Suprapubic skin (tissue), 4 donors: Measurements from ENCODE around the gene ACTR6. TPM values are rescaled to one million over a fixed set of nuclear protein-coding genes. Genes with fewer than 3 reads are reported as not detected.

Experiments
- DNase-seq, 2 donors: peaks; one replicate each; pipeline ENCODE4 v3.0.0-alpha.2; 2019; ENCODE audit warnings: low spot score in 2 of 2
- H3K27ac ChIP-seq: fragments of 200-600 bp; sonication (generic); one replicate; pipeline ENCODE4 v1.5.1; 2019
- H3K27me3 ChIP-seq: fragments of 200-600 bp; sonication (generic); one replicate; pipeline ENCODE4 v1.5.1; 2019
- H3K36me3 ChIP-seq: fragments of 200-600 bp; sonication (generic); one replicate; pipeline ENCODE4 v1.5.1; 2019
- H3K4me1 ChIP-seq: fragments of 200-600 bp; sonication (generic); one replicate; pipeline ENCODE4 v1.5.1; 2019
- H3K4me3 ChIP-seq: fragments of 200-600 bp; sonication (generic); one replicate; pipeline ENCODE4 v1.5.1; 2019; ENCODE audit warnings: mild to moderate bottlenecking
- H3K9me3 ChIP-seq: fragments of 200-600 bp; sonication (generic); one replicate; pipeline ENCODE4 v1.5.1; 2019
- EP300 ChIP-seq: sonication (generic); formaldehyde crosslinking; IDR thresholded peaks from one replicate; pipeline ENCODE4 v1.6.1; 2017; ENCODE audit warnings: antibody characterized with exemption
- POLR2A ChIP-seq, 2 donors: fragments of 450-650 bp; IDR thresholded peaks; one replicate each; pipeline ENCODE4 v1.6.1; 2017; ENCODE audit warnings: antibody characterized with exemption in 2 of 2, mild to moderate bottlenecking in 2 of 2, moderate library complexity in 2 of 2
- POLR2AphosphoS5 ChIP-seq, 3 donors: sonication (generic); formaldehyde crosslinking; IDR thresholded peaks; one replicate each; pipeline ENCODE4 v1.6.1; 2017; ENCODE audit warnings: antibody characterized with exemption in 3 of 3
- WGBS: methylation state at CpG from one replicate; pipeline ENCODE4 v1.1.5; 2018; 5-methylcytosine and 5-hydroxymethylcytosine counted together
- total RNA-seq, 4 donors: library from RNA; depleted of rRNA; stranded (reverse); fragments of >200 nt; gene quantifications; one replicate each; pipeline ENCODE4 v1.1.0, GENCODE V29; 2016
- TF ChIP-seq, protein P1 (sequence below), 2 donors: fragments of 200-600 bp in 1 of 2; fragments of 450-650 bp in 1 of 2; sonication (generic) in 1 of 2; IDR thresholded peaks; one replicate each; pipeline ENCODE4 v1.5.1; 2016 to 2019; ENCODE audit warnings: antibody characterized with exemption in 2 of 2, mild to moderate bottlenecking in 1 of 2, moderate library complexity in 1 of 2

Gene ACTR6
- total RNA-seq, 4 donors from 2014 or later: 10.6 to 36.6 (median 11.7) TPM

DNA sequence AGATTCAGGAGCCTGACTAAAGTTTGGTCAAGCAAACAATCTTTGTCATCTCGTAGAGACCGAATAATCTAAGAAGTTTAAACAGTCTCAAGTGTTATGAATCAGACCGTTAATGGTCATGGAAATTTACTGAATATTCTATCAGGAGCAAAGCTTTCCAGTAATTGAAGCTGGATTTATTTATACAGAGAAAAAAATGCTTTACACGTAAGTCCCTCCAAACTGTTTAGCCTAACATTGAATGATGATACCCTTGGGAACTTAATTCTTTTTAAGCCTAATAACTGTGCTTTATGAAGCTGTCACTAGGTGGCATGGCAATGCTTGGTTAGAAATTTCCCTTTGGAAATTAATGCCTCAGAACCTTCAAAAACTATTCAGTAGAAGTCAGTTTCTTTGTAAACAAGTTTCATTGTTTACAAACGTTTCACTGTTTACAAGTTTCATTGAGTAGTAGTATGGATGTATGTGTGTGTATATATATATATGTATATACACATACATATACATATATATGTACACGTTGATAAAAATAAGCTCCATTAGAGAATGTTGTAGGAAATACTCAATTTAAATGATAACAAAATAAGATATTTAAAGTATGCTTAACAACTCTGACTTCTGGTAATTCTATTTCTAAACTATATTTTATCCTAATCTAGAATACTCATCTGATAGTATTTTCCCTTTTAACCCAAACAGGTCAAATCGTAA lies 34.1 kb downstream of the ACTR6 start:
- peaks cover 13% of the 10 kb centered on the region for H3K4me1 ChIP-seq
- TF ChIP-seq POLR2A (IDR thresholded peaks at IDR 0.05): no peak
- TF ChIP-seq, protein P1, sequence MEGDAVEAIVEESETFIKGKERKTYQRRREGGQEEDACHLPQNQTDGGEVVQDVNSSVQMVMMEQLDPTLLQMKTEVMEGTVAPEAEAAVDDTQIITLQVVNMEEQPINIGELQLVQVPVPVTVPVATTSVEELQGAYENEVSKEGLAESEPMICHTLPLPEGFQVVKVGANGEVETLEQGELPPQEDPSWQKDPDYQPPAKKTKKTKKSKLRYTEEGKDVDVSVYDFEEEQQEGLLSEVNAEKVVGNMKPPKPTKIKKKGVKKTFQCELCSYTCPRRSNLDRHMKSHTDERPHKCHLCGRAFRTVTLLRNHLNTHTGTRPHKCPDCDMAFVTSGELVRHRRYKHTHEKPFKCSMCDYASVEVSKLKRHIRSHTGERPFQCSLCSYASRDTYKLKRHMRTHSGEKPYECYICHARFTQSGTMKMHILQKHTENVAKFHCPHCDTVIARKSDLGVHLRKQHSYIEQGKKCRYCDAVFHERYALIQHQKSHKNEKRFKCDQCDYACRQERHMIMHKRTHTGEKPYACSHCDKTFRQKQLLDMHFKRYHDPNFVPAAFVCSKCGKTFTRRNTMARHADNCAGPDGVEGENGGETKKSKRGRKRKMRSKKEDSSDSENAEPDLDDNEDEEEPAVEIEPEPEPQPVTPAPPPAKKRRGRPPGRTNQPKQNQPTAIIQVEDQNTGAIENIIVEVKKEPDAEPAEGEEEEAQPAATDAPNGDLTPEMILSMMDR (IDR thresholded peaks at IDR 0.05): peak in 1 of 2 donors; percentile 67
- H3K27me3 ChIP-seq: no peaks in the 10 kb centered on the region
- no peaks in the 10 kb centered on the region for H3K36me3 ChIP-seq
- DNase-seq: no peak
- no peak overlapping the region for H3K4me3 ChIP-seq
- H3K9me3 ChIP-seq: no peaks in the 10 kb centered on the region
- 36% methylated on average over 7 of the region's 7 CpGs for WGBS
- H3K27ac ChIP-seq: peak overlapping the region; percentile 55

DNA sequence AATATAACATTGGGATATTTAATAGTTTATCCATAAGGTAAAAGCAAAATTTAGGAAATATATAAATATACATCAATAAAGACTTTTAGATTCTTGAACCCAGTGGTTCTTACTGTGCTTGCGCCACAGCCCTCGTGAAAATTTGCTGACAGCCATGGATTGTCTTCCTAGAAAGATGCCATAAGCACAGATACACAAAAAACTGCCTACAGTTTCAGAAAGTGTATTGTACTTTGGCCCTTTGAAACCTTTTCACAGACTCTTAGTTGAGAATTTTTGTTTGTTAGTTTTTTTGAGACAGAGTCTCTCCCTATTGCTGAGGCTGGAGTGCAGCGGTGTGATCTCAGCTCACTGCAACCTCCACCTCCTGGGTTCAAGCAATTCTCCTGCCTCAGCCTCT lies 38.2 kb downstream of the ACTR6 start:
- no peaks in the 10 kb centered on the region for H3K9me3 ChIP-seq
- no peaks in the 10 kb centered on the region for H3K36me3 ChIP-seq
- no peak overlapping the region for H3K27ac ChIP-seq
- WGBS: 99% methylated on average over 3 of the region's 3 CpGs
- H3K4me3 ChIP-seq: no peak overlapping the region
- no peaks in the 10 kb centered on the region for H3K27me3 ChIP-seq
- TF ChIP-seq EP300: no peak
- TF ChIP-seq POLR2AphosphoS5 (IDR thresholded peaks at IDR 0.05): no peak
- TF ChIP-seq, protein P1 (IDR thresholded peaks at IDR 0.05): no peak
- no peak for TF ChIP-seq POLR2A (IDR thresholded peaks at IDR 0.05)
- peaks cover 8% of the 10 kb centered on the region for H3K4me1 ChIP-seq
- no peak for DNase-seq

DNA sequence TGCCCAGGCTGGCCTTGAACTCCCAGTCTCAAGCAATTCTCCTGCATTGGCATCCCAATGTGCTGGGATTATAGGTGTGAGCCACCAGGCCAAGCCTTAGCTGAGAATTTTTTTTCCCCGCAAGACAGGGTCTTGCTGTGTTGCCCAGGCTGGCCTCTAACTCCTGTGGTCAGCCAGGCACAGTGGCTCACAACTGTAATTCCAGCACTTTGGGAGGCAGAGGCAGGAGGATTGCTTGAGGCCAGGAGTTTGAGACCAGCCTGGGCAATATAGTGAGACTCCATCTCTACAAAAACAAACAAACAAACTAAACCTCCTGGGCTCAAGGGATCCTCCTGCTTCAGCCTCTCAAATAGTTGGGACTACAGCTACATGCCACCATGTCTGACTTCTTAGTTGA lies 39.0 kb downstream of the ACTR6 start:
- H3K4me3 ChIP-seq: no peak overlapping the region
- TF ChIP-seq POLR2A (IDR thresholded peaks at IDR 0.05) (no peak), POLR2AphosphoS5 (IDR thresholded peaks at IDR 0.05) (no peak), EP300 (no peak)
- TF ChIP-seq, protein P1 (IDR thresholded peaks at IDR 0.05): no peak
- H3K27me3 ChIP-seq: no peaks in the 10 kb centered on the region
- H3K9me3 ChIP-seq: no peaks in the 10 kb centered on the region
- peaks cover under 1% of the 10 kb centered on the region for H3K4me1 ChIP-seq
- H3K36me3 ChIP-seq: no peaks in the 10 kb centered on the region
- no peak for DNase-seq
- no peak overlapping the region for H3K27ac ChIP-seq
- WGBS: 88% methylated on average over 1 of the region's 1 CpG

DNA sequence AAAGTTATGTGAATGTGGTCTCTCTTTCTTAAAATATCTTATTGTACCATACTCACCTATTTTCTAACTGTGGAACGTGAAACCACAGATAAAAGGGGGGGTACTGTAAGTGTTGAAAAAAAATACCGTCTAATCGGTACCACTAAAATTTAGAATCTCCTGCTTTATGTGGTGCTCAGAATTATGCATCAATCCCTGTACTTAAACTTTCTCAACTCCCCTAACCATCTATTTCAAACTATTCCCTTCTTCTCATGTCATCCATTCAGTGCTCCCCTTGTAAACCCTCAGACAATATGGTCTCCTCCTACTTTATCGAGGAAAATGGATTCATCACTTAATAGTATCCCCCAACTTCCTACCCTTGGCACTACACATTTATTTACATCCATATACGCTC lies 42.5 kb downstream of the ACTR6 start:
- no peaks in the 10 kb centered on the region for H3K4me1 ChIP-seq
- no peaks in the 10 kb centered on the region for H3K9me3 ChIP-seq
- H3K4me3 ChIP-seq: no peak overlapping the region
- no peaks in the 10 kb centered on the region for H3K36me3 ChIP-seq
- WGBS: 89% methylated on average over 5 of the region's 5 CpGs
- H3K27ac ChIP-seq: no peak overlapping the region
- H3K27me3 ChIP-seq: no peaks in the 10 kb centered on the region
- no peak for TF ChIP-seq EP300
- no peak for DNase-seq

DNA sequence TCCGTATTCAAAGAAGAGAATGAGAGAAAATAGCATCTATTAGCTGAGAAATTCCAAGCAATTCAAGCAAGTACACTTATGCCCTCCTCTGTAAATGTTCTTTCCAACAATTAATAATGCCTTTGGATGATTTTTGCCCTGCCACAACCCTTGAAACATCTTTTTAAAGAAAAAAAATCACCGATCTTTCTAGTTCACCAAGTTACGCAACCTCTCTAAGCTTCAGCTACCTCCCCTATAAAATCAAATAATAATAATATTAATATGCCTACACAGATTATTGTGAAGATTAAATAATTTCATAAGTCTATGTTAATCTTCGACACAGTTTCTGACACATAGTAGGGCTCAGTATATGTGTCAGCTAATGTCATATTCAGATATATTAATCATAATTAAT lies 47.1 kb downstream of the ACTR6 start:
- WGBS: 98% methylated on average over 4 of the region's 4 CpGs
- Histone ChIP-seq H3K9me3 (no peaks in the 10 kb centered on the region), H3K27me3 (no peaks in the 10 kb centered on the region), H3K4me3 (no peak overlapping the region), H3K4me1 (no peaks in the 10 kb centered on the region), H3K27ac (no peak overlapping the region), H3K36me3 (no peaks in the 10 kb centered on the region)
- TF ChIP-seq POLR2A (IDR thresholded peaks at IDR 0.05) (no peak), POLR2AphosphoS5 (IDR thresholded peaks at IDR 0.05) (no peak), EP300 (no peak)
- TF ChIP-seq, protein P1 (IDR thresholded peaks at IDR 0.05): no peak
- no peak for DNase-seq

DNA sequence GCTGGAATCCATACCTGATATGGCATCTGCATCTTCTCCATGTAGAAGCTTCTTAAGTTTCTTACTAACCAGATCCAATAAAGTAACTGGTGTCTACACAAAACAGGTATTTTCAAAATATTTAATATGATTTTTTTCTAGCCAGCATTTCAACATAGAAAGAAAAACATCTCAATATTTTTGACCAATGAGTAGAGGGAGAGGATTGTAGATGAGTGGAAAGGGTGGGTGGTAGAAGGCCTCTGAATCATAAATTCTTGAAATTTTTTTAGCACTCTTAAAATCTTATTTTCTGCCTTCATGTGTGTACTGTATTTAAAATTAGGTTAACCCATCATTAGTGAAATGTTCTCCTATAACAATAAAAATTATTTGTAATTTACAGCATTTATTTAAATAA lies 48.3 kb downstream of the ACTR6 start:
- Histone ChIP-seq H3K9me3 (no peaks in the 10 kb centered on the region), H3K4me1 (no peaks in the 10 kb centered on the region), H3K4me3 (no peak overlapping the region), H3K36me3 (no peaks in the 10 kb centered on the region), H3K27me3 (no peaks in the 10 kb centered on the region), H3K27ac (no peak overlapping the region)
- TF ChIP-seq EP300: no peak
- no peak for TF ChIP-seq POLR2AphosphoS5 (IDR thresholded peaks at IDR 0.05)
- TF ChIP-seq, protein P1 (IDR thresholded peaks at IDR 0.05): no peak
- no peak for DNase-seq
